Measurements from ENCODE around the gene PLPPR5. TPM values are rescaled to one million over a fixed set of nuclear protein-coding genes. Genes with fewer than 3 reads are reported as not detected.

Gene PLPPR5
- total and polyA plus RNA-seq, 2 of the 4 experiments (the other 2 are of a cell fraction), result under 0.01 to 0.05 TPM

- Histone ChIP-seq H3K9me3 (ENCODE audit: control insufficient read depth, insufficient read depth, low read length) (no peaks in the 10 kb centered on the region), H2BK120ac (ENCODE audit: low read depth, low read length) (no peak overlapping the region), H2BK5ac (ENCODE audit: low read depth, low read length, poor library complexity, severe bottlenecking) (no peak overlapping the region), H3K23ac (ENCODE audit: low read depth, low read length) (no peak overlapping the region), H4K20me1 (ENCODE audit: insufficient read depth, low read length) (no peaks in the 10 kb centered on the region), H3K4ac (ENCODE audit: low read depth, low read length) (no peak overlapping the region), H4K8ac (ENCODE audit: low read depth in 2 of 2, low read length in 2 of 2) (no peak overlapping the region), H4K5ac (ENCODE audit: low read depth, low read length) (no peak overlapping the region), H3K56ac (ENCODE audit: extremely low read depth, insufficient read depth, low read length) (no peak overlapping the region), H3K4me3 (ENCODE audit: insufficient read depth, low read depth, low read length) (no peak overlapping the region), H2AFZ (replicated peaks; ENCODE audit: low read length, poor library complexity) (no peak overlapping the region), H3K79me1 (ENCODE audit: low read depth in 1 of 2, low read length in 2 of 2) (no peaks in the 10 kb centered on the region), H3K9ac (ENCODE audit: low read depth, low read length) (no peak overlapping the region), H3K18ac (ENCODE audit: low read depth, low read length) (no peak overlapping the region), H4K91ac (ENCODE audit: insufficient read depth, low read depth, low read length) (no peak overlapping the region), H3K36me3 (ENCODE audit: control insufficient read depth, insufficient read depth, low read length) (no peaks in the 10 kb centered on the region), H2BK20ac (ENCODE audit: low read depth, low read length) (no peak overlapping the region), H2AK9ac (replicated peaks; ENCODE audit: low read depth, low read length, poor library complexity) (no peak overlapping the region), H3K14ac (replicated peaks; ENCODE audit: low read depth, low read length) (no peak overlapping the region), H2AK5ac (ENCODE audit: low read depth, low read length) (no peak overlapping the region), H2BK15ac (ENCODE audit: low read depth, low read length) (no peak overlapping the region), H3K4me2 (ENCODE audit: low read depth, low read length) (no peak overlapping the region), H3K4me1 (ENCODE audit: control insufficient read depth, insufficient read depth, low read length) (no peaks in the 10 kb centered on the region), H3K27me3 (ENCODE audit: control insufficient read depth, insufficient read depth, low read length) (no peaks in the 10 kb centered on the region; the same call in 1 of the 2 replicates), H3K27ac (ENCODE audit: insufficient read depth, low read length) (no peak overlapping the region), H3K9me1 (ENCODE audit: insufficient read depth, low read length) (no peaks in the 10 kb centered on the region)
- CTCF ChIA-PET, result interaction anchor here (0.6 kb wide), 1 partner anchor 10 kb away, joined by 5 read pairs; no protein-coding TSS in a partner anchor
- POLR2A ChIA-PET (ENCODE audit: unreplicated experiment), result no interaction called here
- dilution Hi-C loops (cut with HindIII; ENCODE audit: low sequenced_read_pairs, unreplicated experiment), result no loop called here
- in situ Hi-C loops (cut with MboI; ENCODE audit: low sequenced_read_pairs), result loop anchor here (25.0 kb wide), 1 partner anchor 594 kb away; no protein-coding TSS in a partner anchor
- TF ChIP-seq MAZ (IDR thresholded peaks at IDR 0.05; ENCODE audit: borderline replicate concordance, low read depth, low read length) (no peak), CHD1 (IDR thresholded peaks at IDR 0.05; ENCODE audit: low read depth, low read length) (no peak), POLR2A (IDR thresholded peaks at IDR 0.05; ENCODE audit: low read depth, low read length) (no peak), ELK1 (IDR thresholded peaks at IDR 0.05; ENCODE audit: borderline replicate concordance, low read depth, low read length) (no peak), MAFK (IDR thresholded peaks at IDR 0.05; ENCODE audit: low read depth, low read length) (no peak), CEBPB (IDR thresholded peaks at IDR 0.05; ENCODE audit: low read depth, low read length) (no peak), FOS (IDR thresholded peaks at IDR 0.05; ENCODE audit: low read depth, low read length) (no peak), RCOR1 (IDR thresholded peaks at IDR 0.05; ENCODE audit: insufficient replicate concordance, low read length) (no peak), NFE2L2 (IDR thresholded peaks at IDR 0.05; ENCODE audit: low read depth, low read length) (no peak), SMC3 (IDR thresholded peaks at IDR 0.05; ENCODE audit: low read depth, low read length) (no peak), RAD21 (IDR thresholded peaks at IDR 0.05; ENCODE audit: low read length) (no peak)
- TF ChIP-seq, protein P1, sequence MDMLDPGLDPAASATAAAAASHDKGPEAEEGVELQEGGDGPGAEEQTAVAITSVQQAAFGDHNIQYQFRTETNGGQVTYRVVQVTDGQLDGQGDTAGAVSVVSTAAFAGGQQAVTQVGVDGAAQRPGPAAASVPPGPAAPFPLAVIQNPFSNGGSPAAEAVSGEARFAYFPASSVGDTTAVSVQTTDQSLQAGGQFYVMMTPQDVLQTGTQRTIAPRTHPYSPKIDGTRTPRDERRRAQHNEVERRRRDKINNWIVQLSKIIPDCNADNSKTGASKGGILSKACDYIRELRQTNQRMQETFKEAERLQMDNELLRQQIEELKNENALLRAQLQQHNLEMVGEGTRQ (IDR thresholded peaks at IDR 0.05; ENCODE audit: low read depth, low read length), result no peak
- TF ChIP-seq, protein P2, sequence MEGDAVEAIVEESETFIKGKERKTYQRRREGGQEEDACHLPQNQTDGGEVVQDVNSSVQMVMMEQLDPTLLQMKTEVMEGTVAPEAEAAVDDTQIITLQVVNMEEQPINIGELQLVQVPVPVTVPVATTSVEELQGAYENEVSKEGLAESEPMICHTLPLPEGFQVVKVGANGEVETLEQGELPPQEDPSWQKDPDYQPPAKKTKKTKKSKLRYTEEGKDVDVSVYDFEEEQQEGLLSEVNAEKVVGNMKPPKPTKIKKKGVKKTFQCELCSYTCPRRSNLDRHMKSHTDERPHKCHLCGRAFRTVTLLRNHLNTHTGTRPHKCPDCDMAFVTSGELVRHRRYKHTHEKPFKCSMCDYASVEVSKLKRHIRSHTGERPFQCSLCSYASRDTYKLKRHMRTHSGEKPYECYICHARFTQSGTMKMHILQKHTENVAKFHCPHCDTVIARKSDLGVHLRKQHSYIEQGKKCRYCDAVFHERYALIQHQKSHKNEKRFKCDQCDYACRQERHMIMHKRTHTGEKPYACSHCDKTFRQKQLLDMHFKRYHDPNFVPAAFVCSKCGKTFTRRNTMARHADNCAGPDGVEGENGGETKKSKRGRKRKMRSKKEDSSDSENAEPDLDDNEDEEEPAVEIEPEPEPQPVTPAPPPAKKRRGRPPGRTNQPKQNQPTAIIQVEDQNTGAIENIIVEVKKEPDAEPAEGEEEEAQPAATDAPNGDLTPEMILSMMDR (conservative IDR thresholded peaks at IDR 0.05; ENCODE audit: low read depth, low read length), result no peak
- ATAC-seq (ENCODE audit: low read depth) (no peak), DNase-seq (no peak)
- intact Hi-C loops (cut with micrococcal nuclease), result loop anchor here (10.0 kb wide), 1 partner anchor 581 kb away; no protein-coding TSS in a partner anchor
- no CpG with 5 or more reads among the region's 2 CpGs for WGBS, 2 experiments (ENCODE audit: extremely low coverage in 2 of 2, insufficient read length in 1 of 2)
- BruUV-seq (replicated peaks), result no TSS peak
Observed at GRCh38 chr1:98893371-98893770, 111.3 kb downstream of the PLPPR5 start.
